ENCODE results near the gene BARHL1. TPM values are rescaled to one million over a fixed set of nuclear protein-coding genes. Genes with fewer than 3 reads are reported as not detected.

Gene BARHL1
- total RNA-seq, 1 donor from 2014 or later, result not detected

DNA sequence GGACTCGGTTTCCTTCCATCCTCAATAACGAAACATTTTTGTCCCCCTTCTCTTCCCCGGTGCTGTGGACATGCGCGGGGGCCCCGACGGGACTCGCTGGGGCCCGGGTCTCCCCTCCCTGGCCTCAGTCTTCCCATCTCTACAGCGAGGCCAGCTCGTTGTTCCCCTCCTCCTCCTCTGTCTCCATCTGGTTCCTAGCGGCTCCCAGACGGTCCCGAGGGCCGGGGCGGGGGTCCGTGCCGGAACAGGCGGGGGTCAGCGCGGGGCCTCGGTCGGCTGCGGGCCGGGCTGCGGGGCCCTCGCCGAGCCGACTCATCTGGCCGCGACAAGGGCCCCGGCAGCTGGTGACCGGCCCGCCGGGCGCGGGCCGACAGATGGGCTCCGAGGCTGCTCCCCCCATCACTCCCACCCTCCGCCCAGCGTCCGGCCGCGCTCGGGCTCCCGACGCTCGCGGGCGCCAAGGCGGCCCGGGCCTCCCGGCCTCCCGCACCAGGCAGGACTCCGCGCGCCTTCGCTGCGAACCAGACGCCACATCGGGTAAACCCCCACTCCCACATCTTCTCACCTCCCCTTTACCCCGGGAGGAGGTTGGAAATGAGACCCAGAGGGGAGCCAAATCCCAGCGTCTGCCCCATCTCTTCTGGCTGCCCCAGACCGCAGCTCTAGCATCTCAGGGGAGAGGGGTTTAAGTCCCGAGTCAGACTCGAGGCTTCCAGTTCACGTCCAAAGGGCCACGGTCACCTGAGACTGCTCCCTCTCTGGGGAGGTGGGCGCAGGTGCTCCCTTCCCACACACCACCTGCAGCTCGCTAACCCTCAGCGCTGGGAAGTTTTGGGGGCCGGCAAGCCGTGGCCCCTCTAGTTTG, 8.1 kb downstream of the BARHL1 start:
- no peak for FAIRE-seq
- TF ChIP-seq CTCF (IDR thresholded peaks at IDR 0.05; ENCODE audit: insufficient read depth, low read depth, low read length) (no peak), EZH2 (IDR thresholded peaks at IDR 0.05; ENCODE audit: insufficient read depth, low read length) (peak; percentile 100)
- H3K9me3 Mint-ChIP-seq (ENCODE audit: unreplicated experiment), result peaks cover 6% of the 10 kb centered on the region
- H3K36me3 Mint-ChIP-seq (ENCODE audit: low read depth, unreplicated experiment), result peaks cover 15% of the 10 kb centered on the region
- H3K36me3 ChIP-seq (ENCODE audit: insufficient read depth, low read length), result peaks cover 3% of the 10 kb centered on the region
- H3K9ac ChIP-seq (ENCODE audit: low read length), result no peak overlapping the region
- no peak overlapping the region for H3K27ac Mint-ChIP-seq (ENCODE audit: unreplicated experiment)
- no peak overlapping the region for H3K4me3 Mint-ChIP-seq (ENCODE audit: unreplicated experiment)
- no peaks in the 10 kb centered on the region for H3K79me2 ChIP-seq (ENCODE audit: insufficient read depth, low read length)
- H2AFZ ChIP-seq (ENCODE audit: low read depth, low read length), result no peak overlapping the region
- H3K9me3 ChIP-seq (ENCODE audit: insufficient read depth, low read depth, low read length), result peaks cover 6% of the 10 kb centered on the region
- peaks cover 67% of the 10 kb centered on the region for H3K27me3 ChIP-seq (ENCODE audit: insufficient read depth, low read length)
- peaks cover 53% of the 10 kb centered on the region for H3K27me3 Mint-ChIP-seq (ENCODE audit: low read depth, unreplicated experiment)
- H3K4me1 Mint-ChIP-seq (ENCODE audit: low read depth, unreplicated experiment), result peaks cover 11% of the 10 kb centered on the region
- DNase-seq (ENCODE audit: low read depth), result no peak
- no peak overlapping the region for H3K27ac ChIP-seq (ENCODE audit: low read depth, low read length)
- H3K4me2 ChIP-seq (ENCODE audit: low read length), result peak overlapping the region; percentile 39
- peaks cover 73% of the 10 kb centered on the region for H4K20me1 ChIP-seq (ENCODE audit: insufficient read depth, low read length)
- no peaks in the 10 kb centered on the region for H3K4me1 ChIP-seq (ENCODE audit: insufficient read depth, low read length)
- H3K4me3 ChIP-seq (ENCODE audit: insufficient read depth, low read depth, low read length), result no peak overlapping the region

GRCh38 chr9:132591244-132591643, 8.8 kb downstream of the BARHL1 start:
- Mint-ChIP-seq H3K4me1 (ENCODE audit: low read depth, unreplicated experiment) (peaks cover 5% of the 10 kb centered on the region), H3K36me3 (ENCODE audit: low read depth, unreplicated experiment) (peaks cover 16% of the 10 kb centered on the region), H3K27ac (ENCODE audit: unreplicated experiment) (no peak overlapping the region), H3K4me3 (ENCODE audit: unreplicated experiment) (no peak overlapping the region), H3K9me3 (ENCODE audit: unreplicated experiment) (peaks cover 2% of the 10 kb centered on the region), H3K27me3 (ENCODE audit: low read depth, unreplicated experiment) (peaks cover 48% of the 10 kb centered on the region)
- Histone ChIP-seq H3K9ac (ENCODE audit: low read length) (no peak overlapping the region), H3K27ac (ENCODE audit: low read depth, low read length) (no peak overlapping the region), H3K36me3 (ENCODE audit: insufficient read depth, low read length) (peaks cover 3% of the 10 kb centered on the region), H3K4me2 (ENCODE audit: low read length) (no peak overlapping the region), H3K4me1 (ENCODE audit: insufficient read depth, low read length) (no peaks in the 10 kb centered on the region), H4K20me1 (ENCODE audit: insufficient read depth, low read length) (peaks cover 72% of the 10 kb centered on the region), H3K79me2 (ENCODE audit: insufficient read depth, low read length) (no peaks in the 10 kb centered on the region), H3K9me3 (ENCODE audit: insufficient read depth, low read depth, low read length) (peaks cover under 1% of the 10 kb centered on the region), H3K4me3 (ENCODE audit: insufficient read depth, low read depth, low read length) (no peak overlapping the region), H2AFZ (ENCODE audit: low read depth, low read length) (no peak overlapping the region), H3K27me3 (ENCODE audit: insufficient read depth, low read length) (peaks cover 60% of the 10 kb centered on the region)
- DNase-seq (ENCODE audit: low read depth) (no peak), FAIRE-seq (no peak)
- TF ChIP-seq EZH2 (IDR thresholded peaks at IDR 0.05; ENCODE audit: insufficient read depth, low read length) (no peak), CTCF (IDR thresholded peaks at IDR 0.05; ENCODE audit: insufficient read depth, low read depth, low read length) (no peak)

All from astrocyte (in vitro differentiated cells and primary cell).